GM12878 (cell line): ENCODE data around the gene HRH2. TPM values are rescaled to one million over a fixed set of nuclear protein-coding genes. Genes with fewer than 3 reads are reported as not detected.
"Not testable (repeated sequence)": the region's sequence is repeated elsewhere in the genome, so short reads cannot be mapped to it uniquely, and the experiment has no call there.

Experiments
- ATAC-seq: fragments of 200-7000 bp; cut with Tn5 transposase; 3 replicates; pipeline ENCODE4 v1.9.1; 2020; ENCODE audit warnings: mild to moderate bottlenecking, moderate library complexity
- BruUV-seq: library from RNA; stranded (reverse); fragments of 400-500 nt; replicated peaks from 2 replicates; lab custom pipeline; 2021; lab: Mats Ljungman, UMichigan
- CTCF ChIA-PET: fragments of 300-600 bp; sonication (Branson Sonifier 250); formaldehyde crosslinking; extraction: SDS; loops from one replicate; lab custom pipeline; 2021; ENCODE audit warnings: inconsistent platforms; lab: Yijun Ruan, JAX
- POLR2A ChIA-PET: fragments of 350-600 bp; formaldehyde crosslinking; extraction: SDS; loops from one replicate; lab custom pipeline; 2021; ENCODE audit warnings: inconsistent platforms; lab: Charles Lee
- RAD21 ChIA-PET: fragments of 300-600 bp; sonication (Branson Sonifier 250); formaldehyde crosslinking; loops from one replicate; lab custom pipeline; 2023; ENCODE audit warnings: antibody characterized with exemption; ENCODE audit not compliant: unreplicated experiment; lab: Charles Lee
- SMC1A ChIA-PET: fragments of 300-600 bp; sonication (Branson Sonifier 250); formaldehyde crosslinking; loops from one replicate; lab custom pipeline; 2023; ENCODE audit not compliant: unreplicated experiment, uncharacterized antibody; lab: Charles Lee
- DNase-seq: peaks from one replicate; pipeline ENCODE4 v3.0.0-alpha.2; 2011; ENCODE audit warnings: low read depth, low spot score
- FAIRE-seq: peaks from 3 replicates; lab custom pipeline; 2011; peaks lifted over from hg19 to GRCh38; lab: Jason Lieb, UNC
- H2AFZ ChIP-seq: 2 replicates; pipeline ENCODE4 v1.6.0; 2011; ENCODE audit warnings: low read depth, low read length, control low read depth; ENCODE audit not compliant: control insufficient read depth
- H3K27ac ChIP-seq: 2 replicates; pipeline ENCODE4 v1.5.1; 2011; ENCODE audit warnings: control low read depth; ENCODE audit not compliant: control insufficient read depth, insufficient read depth
- H3K27me3 ChIP-seq, 2 experiments: replicated peaks in 1 of 2; 2 replicates each; pipeline versions ENCODE4 v1.6.0 to v1.6.1; 2011; ENCODE audit warnings: low read length in 1 of 2; ENCODE audit not compliant: control insufficient read depth in 2 of 2, insufficient read depth in 2 of 2
- H3K36me3 ChIP-seq, 2 experiments: 2 replicates each; pipeline ENCODE4 v1.5.1; 2011; ENCODE audit warnings: low read length in 1 of 2; ENCODE audit not compliant: control insufficient read depth in 2 of 2, insufficient read depth in 2 of 2
- H3K4me1 ChIP-seq: 2 replicates; pipeline ENCODE4 v1.6.1; 2011; ENCODE audit warnings: mild to moderate bottlenecking, low read length, moderate library complexity, mixed read lengths; ENCODE audit not compliant: control insufficient read depth, insufficient read depth
- H3K4me2 ChIP-seq: 2 replicates; pipeline ENCODE4 v1.6.0; 2011; ENCODE audit warnings: control low read depth; ENCODE audit not compliant: control insufficient read depth, insufficient read depth
- H3K4me3 ChIP-seq: fragments of 200-600 bp; sonication (generic); 2 replicates; pipeline ENCODE4 v1.5.1; 2016
- H3K79me2 ChIP-seq: 2 replicates; pipeline ENCODE4 v1.6.0; 2011; ENCODE audit warnings: low read length; ENCODE audit not compliant: control insufficient read depth, insufficient read depth
- H3K9ac ChIP-seq: 2 replicates; pipeline ENCODE4 v1.8.0; 2011; ENCODE audit warnings: low read length, control low read depth, mixed read lengths; ENCODE audit not compliant: control insufficient read depth, insufficient read depth
- H3K9me3 ChIP-seq: replicated peaks from 3 replicates; pipeline ENCODE4 v1.5.1; 2011; ENCODE audit warnings: mild to moderate bottlenecking, low read length; ENCODE audit not compliant: control insufficient read depth, insufficient read depth
- H4K20me1 ChIP-seq: 2 replicates; pipeline ENCODE4 v1.6.0; 2011; ENCODE audit not compliant: control insufficient read depth, insufficient read depth
- ASH2L ChIP-seq: fragments of 300-600, 200-600 bp; sonication (generic); IDR thresholded peaks from 2 replicates; pipeline ENCODE4 v1.6.1; 2017; ENCODE audit warnings: low read depth, mild to moderate bottlenecking, borderline replicate concordance
- ZNF207 ChIP-seq: fragments of 450-650 bp; IDR thresholded peaks from 2 replicates; pipeline ENCODE4 v1.6.1; 2014; ENCODE audit warnings: antibody characterized with exemption, mild to moderate bottlenecking, borderline replicate concordance
- in situ Hi-C: fragments of 300-500 bp; cut with MboI; formaldehyde crosslinking; loops from 9 replicates; pipeline ENCODE4 v1.14.3; 2018; ENCODE audit warnings: mixed read lengths
- intact Hi-C: fragments of 100-400 bp; cut with micrococcal nuclease; formaldehyde crosslinking; loops from one replicate; pipeline ENCODE4 v1.14.2; 2022; ENCODE audit not compliant: unreplicated experiment
- polyA plus RNA-seq, 11 experiments: library from polyadenylated mRNA; depleted of rRNA in 4 of 11; unstranded in 6 of 11; stranded (reverse) in 5 of 11; fragments of >200 nt; fragmentation: Nextera tagmentation in 4 of 11; fragmentation: Illumina TruSeq in 1 of 11; extraction: Ambion mirVana in 4 of 11; extraction: Trizol in 1 of 11; gene quantifications; 1 replicate in 1 of 11; 2 replicates in 10 of 11; pipeline versions ENCODE4 v1.2.1 to v1.2.3, GENCODE V29; 2011 to 2016; ENCODE audit warnings: inconsistent platforms in 2 of 11, missing spikeins in 2 of 11, low read depth in 1 of 11
- total RNA-seq, 4 experiments: library from RNA; depleted of rRNA in 3 of 4; stranded (reverse); fragments of >200 nt in 3 of 4; fragmentation: Illumina TruSeq in 1 of 4; extraction: Trizol in 1 of 4; gene quantifications; 2 replicates each; pipeline versions ENCODE4 v1.2.1 to v1.2.3, GENCODE V29; 2013 to 2021
- TF ChIP-seq, protein P1 (sequence below): fragments of 450-650 bp; IDR thresholded peaks from 2 replicates; pipeline ENCODE4 v1.6.1; 2017; ENCODE audit warnings: borderline replicate concordance

HRH2 gene
- total and polyA plus RNA-seq, 10 of the 15 experiments (the other 5 are each of a cell fraction or from before 2014, with no cell fraction given), result 0.01 to 0.05 (median 0.03) TPM; not detected in 7

DNA sequence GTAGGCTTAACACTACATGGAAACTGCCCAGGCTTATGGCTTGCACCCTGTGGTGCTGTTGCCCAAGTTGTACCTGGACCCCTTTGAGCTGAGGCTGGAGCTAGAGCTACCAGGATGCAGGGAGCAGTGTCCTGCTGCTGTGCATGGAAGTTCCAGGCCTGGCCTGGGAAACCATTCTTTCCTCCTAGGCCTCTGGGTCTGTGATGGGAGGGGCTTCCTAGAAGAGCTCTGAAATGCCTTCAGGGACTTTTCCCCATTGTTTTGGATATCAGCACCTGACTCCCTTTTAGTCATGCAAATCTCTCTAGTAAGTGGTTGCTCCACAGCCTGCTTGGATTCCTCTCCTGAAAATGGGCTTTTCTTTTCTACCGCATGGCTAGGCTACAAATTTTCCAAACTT is 7.9 kb upstream of the HRH2 start (continued):
- TF ChIP-seq, protein P1, sequence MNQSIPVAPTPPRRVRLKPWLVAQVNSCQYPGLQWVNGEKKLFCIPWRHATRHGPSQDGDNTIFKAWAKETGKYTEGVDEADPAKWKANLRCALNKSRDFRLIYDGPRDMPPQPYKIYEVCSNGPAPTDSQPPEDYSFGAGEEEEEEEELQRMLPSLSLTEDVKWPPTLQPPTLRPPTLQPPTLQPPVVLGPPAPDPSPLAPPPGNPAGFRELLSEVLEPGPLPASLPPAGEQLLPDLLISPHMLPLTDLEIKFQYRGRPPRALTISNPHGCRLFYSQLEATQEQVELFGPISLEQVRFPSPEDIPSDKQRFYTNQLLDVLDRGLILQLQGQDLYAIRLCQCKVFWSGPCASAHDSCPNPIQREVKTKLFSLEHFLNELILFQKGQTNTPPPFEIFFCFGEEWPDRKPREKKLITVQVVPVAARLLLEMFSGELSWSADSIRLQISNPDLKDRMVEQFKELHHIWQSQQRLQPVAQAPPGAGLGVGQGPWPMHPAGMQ, result no peak
- TF ChIP-seq ASH2L (no peak), ZNF207 (no peak)

DNA sequence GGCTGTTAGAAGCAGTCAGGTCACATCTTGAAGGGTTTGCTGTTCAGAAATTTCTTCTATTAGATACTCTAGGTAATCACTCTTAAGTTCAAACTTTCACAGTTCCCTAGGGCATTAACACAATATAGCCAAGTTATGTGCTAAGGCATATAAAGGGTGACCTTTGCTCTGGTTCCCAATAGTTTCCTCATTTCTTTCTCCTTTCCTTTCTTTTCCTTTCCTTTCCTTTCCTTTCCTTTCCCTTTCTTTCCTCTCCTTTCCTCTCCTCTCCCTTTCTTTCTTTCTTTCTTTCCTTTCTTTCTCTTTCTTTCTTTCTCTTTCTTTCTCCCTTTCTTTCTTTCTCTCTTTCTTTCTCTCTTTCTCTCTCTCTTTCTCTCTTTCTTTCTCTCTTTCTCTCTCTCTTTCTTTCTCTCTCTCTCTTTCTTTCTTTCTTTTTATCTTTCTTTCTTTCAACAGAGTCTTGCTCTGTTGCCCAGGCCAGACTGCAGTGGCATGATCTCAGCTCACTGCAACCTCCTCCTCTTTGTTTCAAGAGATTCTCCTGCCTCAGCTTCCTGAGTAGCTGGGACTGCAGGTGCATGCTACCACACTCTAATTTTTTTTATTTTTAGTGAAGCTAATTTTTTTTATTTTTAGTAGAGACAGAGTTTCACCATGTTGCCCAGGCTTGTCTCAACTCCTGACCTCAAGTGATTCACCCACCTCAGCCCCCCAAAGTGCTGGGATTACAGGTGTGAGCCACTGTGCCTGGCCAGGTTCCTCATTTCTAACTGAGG is 7.3 kb upstream of the HRH2 start:
- H3K79me2 ChIP-seq, H3K9me3 ChIP-seq, DNase-seq, H3K4me2 ChIP-seq, H3K9ac ChIP-seq, RAD21 ChIA-PET, H3K27me3 ChIP-seq, SMC1A ChIA-PET, CTCF ChIA-PET, ATAC-seq, POLR2A ChIA-PET, H4K20me1 ChIP-seq, H3K4me1 ChIP-seq, FAIRE-seq, H3K4me3 ChIP-seq, BruUV-seq, H3K36me3 ChIP-seq, H2AFZ ChIP-seq, in situ Hi-C loops, intact Hi-C loops, H3K27ac ChIP-seq: not testable (repeated sequence)
